HFFc6 (cell line): ENCODE measurements around the gene COX17. TPM values are rescaled to one million over a fixed set of nuclear protein-coding genes. Genes with fewer than 3 reads are reported as not detected.
A peak's percentile ranks its signal among the peaks of the same experiment; 100 is the strongest.

Experiments used
- DNase-seq: peaks from one replicate; pipeline ENCODE4 v3.0.0-alpha.2; 2018
- H3K27ac Mint-ChIP-seq: 2 replicates; pipeline ENCODE4 v1.8.0; 2020; ENCODE audit warnings: mild to moderate bottlenecking, mixed read lengths
- H3K27me3 Mint-ChIP-seq: 2 replicates; pipeline ENCODE4 v1.8.0; 2021; ENCODE audit warnings: mild to moderate bottlenecking, moderate library complexity, mixed read lengths; ENCODE audit not compliant: insufficient read depth
- H3K36me3 Mint-ChIP-seq: 2 replicates; pipeline ENCODE4 v1.8.0; 2021; ENCODE audit warnings: low read depth, mixed read lengths
- H3K4me1 Mint-ChIP-seq: 2 replicates; pipeline ENCODE4 v1.8.0; 2020; ENCODE audit warnings: low read depth, mixed read lengths
- H3K4me3 Mint-ChIP-seq: 2 replicates; pipeline ENCODE4 v1.8.0; 2020; ENCODE audit warnings: mild to moderate bottlenecking, moderate library complexity, mixed read lengths
- H3K9me3 Mint-ChIP-seq: 2 replicates; pipeline ENCODE4 v1.8.0; 2020; ENCODE audit warnings: mild to moderate bottlenecking, mixed read lengths
- CTCF ChIP-seq: fragments of 200-600 bp; sonication (generic); IDR thresholded peaks from 2 replicates; pipeline ENCODE4 v1.5.0; 2021; ENCODE audit warnings: antibody characterized with exemption, mild to moderate bottlenecking
- total RNA-seq, 6 experiments: library from RNA; stranded (reverse); fragmentation: NEBNext Ultra II Directional; extraction: Animal tissue kit (Norgen Biotek cat#: 25700); gene quantifications; 2 replicates in 1 of 6; 3 replicates in 5 of 6; pipeline ENCODE4 v1.2.3, GENCODE V29; 2021

COX17 gene
- total RNA-seq, 6 experiments from 2014 or later, result 28.9 to 41.0 (median 35.2) TPM

GRCh38 chr3:119630128-119630879, 46.9 kb downstream of the COX17 start:
- Mint-ChIP-seq H3K9me3 (no peaks in the 10 kb centered on the region), H3K4me1 (peaks cover 30% of the 10 kb centered on the region), H3K36me3 (no peaks in the 10 kb centered on the region), H3K4me3 (no peak overlapping the region), H3K27me3 (peaks cover 6% of the 10 kb centered on the region; the same call in 1 of the 2 replicates), H3K27ac (peak overlapping the region; percentile 71; the same call in 1 of the 2 replicates)
- DNase-seq, result peak; percentile 43
- TF ChIP-seq CTCF, result no peak

DNA sequence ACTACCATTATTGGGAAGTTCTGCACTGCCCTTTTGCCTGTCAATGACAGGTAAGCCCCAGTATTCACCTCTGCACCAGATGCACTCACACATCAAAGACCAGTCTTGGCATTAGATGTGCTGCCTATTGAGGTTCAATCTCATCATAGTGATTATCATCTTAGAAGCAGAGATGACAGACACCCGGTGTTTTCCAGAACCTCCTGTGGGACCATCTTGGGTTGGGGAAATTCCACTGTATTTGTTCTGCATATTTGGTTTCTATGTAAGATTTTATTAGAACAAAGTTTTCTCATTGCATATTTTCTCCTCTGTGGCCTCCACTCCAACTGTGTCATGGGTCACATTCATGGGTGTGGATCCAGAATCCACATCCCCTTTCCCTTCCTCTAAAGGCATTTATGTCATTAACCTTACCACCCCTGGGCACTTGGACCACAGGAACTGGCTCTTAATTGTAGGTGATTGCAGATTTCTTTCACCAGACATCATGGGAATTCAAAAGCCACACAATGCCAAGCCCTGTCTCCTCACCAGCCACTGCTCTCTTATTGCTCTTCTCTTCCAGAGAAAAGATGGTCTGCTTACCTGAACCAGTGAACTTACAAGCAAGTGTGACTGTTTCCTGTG, 48.3 kb downstream of the COX17 start:
- Mint-ChIP-seq H3K4me3 (no peak overlapping the region), H3K4me1 (peaks cover 30% of the 10 kb centered on the region), H3K36me3 (no peaks in the 10 kb centered on the region), H3K9me3 (no peaks in the 10 kb centered on the region), H3K27ac (no peak overlapping the region), H3K27me3 (peaks cover 6% of the 10 kb centered on the region; the same call in 1 of the 2 replicates)
- TF ChIP-seq CTCF, result no peak
- DNase-seq, result peak; percentile 33

DNA sequence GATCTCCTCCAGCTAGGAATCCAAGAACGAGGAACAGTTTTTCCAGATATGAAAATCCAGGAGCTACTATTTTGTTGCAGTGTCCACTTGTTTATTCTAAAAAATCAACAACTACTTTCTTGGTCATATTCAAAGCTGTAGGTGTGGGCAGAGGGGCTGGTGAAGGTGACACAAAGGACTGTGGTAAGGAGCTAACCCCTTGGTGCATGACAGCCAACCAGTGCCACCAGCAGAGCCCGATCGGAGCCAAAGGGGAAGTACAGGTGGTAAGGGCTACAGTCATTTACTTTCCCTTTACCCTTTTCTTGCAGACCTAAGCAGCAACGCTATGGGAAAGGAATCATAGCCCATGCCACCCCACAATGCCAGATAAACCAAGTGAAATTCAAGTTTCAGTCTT, 48.8 kb downstream of the COX17 start:
- peaks cover 30% of the 10 kb centered on the region for H3K4me1 Mint-ChIP-seq
- no peak overlapping the region for H3K4me3 Mint-ChIP-seq
- no peaks in the 10 kb centered on the region for H3K36me3 Mint-ChIP-seq
- no peak for TF ChIP-seq CTCF
- no peaks in the 10 kb centered on the region for H3K9me3 Mint-ChIP-seq
- peaks cover 6% of the 10 kb centered on the region; the same call in 1 of the 2 replicates for H3K27me3 Mint-ChIP-seq
- DNase-seq, result no peak
- no peak overlapping the region for H3K27ac Mint-ChIP-seq

GRCh38 chr3:119627461-119627860, 49.7 kb downstream of the COX17 start:
- no peak for TF ChIP-seq CTCF
- no peak overlapping the region for H3K4me3 Mint-ChIP-seq
- H3K27me3 Mint-ChIP-seq, result peaks cover 6% of the 10 kb centered on the region; the same call in 1 of the 2 replicates
- DNase-seq, result no peak
- peaks cover 30% of the 10 kb centered on the region for H3K4me1 Mint-ChIP-seq
- H3K27ac Mint-ChIP-seq, result no peak overlapping the region
- no peaks in the 10 kb centered on the region for H3K9me3 Mint-ChIP-seq
- H3K36me3 Mint-ChIP-seq, result no peaks in the 10 kb centered on the region

DNA sequence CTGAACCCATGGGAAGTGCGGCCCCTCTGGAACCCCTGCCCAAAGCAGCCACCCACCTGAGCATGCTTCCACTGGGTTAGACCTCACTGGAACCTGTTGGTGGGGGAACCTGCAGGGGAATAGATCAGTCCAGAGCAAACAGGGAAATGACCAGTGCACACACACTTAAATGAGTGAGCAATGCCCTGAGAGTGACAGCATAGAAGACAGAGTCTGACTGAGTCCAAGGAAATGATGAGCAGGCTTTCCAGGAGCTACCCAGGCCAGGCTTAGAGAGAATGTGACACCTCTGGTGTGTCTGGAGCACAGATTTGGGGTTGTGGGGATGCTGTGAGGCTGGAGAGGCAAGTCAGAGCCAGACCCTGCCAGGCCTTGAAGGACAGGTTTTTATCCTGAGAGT, 51.0 kb downstream of the COX17 start:
- Mint-ChIP-seq H3K4me1 (peaks cover 24% of the 10 kb centered on the region), H3K9me3 (no peaks in the 10 kb centered on the region), H3K36me3 (no peaks in the 10 kb centered on the region), H3K4me3 (no peak overlapping the region), H3K27ac (no peak overlapping the region), H3K27me3 (peaks cover 8% of the 10 kb centered on the region)
- DNase-seq, result no peak
- no peak for TF ChIP-seq CTCF
